NCI-H510A treated with DMSO at 0.1 percent for 48 hours (cell line): ENCODE results near the gene RAD18.

ENCODE experiments used
- DNase-seq: peaks from one replicate; lab custom pipeline; 2025; lab: John Stamatoyannopoulos, UW

Gene RAD18

DNA sequence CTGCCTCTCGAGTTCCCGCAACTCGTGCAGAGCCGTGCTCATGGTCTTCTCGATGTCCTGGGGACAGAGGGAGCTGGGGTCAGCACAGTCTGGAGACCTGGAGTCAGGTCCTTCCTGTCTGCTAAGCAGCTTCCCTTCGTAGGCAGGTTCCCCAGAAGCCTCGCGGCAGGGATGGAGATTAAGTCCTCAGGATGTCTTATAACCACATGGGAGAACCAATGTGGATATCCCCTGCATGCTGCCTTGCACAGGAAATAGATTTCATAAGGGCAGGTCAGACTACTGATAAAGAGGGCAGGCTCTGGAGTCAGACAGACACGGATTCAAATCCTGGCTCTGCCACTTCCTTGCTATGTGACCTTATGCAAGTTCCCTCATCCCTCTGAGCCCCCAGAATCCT lies 22.6 kb upstream of the RAD18 start:
- DNase-seq, result no peak

DNA sequence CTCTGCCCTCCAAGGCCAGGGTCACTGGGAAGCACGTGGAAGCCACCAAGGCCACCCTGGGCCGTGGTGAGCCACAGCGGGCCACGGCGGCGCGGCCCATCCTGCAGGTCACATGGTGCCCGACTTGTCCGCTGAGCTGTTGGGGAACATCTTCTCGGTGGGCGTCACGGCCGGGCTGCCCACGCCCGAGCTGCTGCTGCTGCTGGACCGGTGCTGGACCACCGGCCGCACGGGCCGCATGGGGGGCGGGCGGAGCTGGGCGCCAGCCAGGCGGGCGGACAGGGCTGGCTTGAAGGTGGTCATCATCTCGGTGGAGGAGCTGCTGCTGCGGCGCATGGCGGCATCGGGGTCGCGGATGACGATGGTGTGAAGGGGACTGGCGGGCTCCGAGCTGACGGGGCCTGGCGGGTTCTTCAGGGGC lies 22.1 kb upstream of the RAD18 start:
- DNase-seq, result no peak

DNA sequence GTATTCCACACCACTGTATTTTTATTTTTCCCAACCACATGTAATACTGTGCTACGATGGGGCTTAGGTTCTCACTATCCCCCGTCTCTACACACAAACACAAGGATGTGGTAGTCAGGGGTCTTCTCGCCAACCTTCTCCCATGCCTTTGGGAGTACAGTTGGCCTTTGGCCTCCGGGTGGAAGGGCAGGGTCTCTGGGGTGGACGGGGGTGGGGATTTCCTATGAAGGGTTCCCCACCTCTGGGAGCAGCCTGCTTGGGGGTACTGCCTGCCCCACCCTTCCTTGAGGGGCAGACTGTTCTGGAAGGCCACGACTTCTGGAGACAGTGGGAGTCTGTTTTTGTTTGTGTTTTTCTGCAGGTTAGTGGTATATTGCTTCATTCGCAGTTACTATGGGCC lies 21.3 kb upstream of the RAD18 start:
- no peak for DNase-seq

DNA sequence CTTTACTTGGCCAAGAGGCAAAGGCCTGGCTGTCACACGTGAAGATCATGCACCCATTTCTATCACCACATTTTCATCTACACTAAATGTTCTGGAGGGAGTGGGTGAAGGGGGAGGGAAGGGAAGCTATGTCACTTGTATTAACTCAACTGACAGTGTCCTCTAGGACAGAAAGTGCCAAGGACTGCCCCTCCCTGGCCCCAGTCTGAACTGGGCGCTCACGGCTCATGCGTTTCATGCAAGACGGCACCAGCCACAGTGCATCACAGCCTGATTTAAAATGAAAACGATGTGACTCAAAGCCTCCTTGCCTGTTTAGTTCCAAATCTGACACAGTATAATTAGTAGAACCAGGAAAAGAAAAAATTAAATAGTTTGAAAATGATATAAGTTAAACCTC lies 20.8 kb upstream of the RAD18 start:
- DNase-seq, result no peak

DNA sequence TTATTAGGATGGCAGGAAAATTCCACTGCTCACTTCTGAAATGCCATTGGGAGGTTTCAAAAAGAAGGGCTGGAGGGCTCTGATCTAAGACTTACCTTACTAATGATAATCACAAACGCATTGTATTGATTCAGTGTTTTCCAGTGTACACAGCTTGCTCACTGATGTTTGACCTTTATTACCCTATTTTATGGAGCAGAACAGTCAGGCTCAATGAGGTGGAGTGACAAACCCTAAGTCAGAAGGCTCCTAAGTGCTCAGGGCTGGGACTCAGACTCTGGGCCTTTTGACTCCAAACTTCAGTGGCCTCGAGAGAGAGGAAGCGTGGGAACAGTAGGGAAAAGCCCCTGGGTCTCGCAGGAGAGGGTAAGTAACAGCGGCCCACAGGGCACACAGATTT lies 20.3 kb upstream of the RAD18 start:
- DNase-seq, result no peak

DNA sequence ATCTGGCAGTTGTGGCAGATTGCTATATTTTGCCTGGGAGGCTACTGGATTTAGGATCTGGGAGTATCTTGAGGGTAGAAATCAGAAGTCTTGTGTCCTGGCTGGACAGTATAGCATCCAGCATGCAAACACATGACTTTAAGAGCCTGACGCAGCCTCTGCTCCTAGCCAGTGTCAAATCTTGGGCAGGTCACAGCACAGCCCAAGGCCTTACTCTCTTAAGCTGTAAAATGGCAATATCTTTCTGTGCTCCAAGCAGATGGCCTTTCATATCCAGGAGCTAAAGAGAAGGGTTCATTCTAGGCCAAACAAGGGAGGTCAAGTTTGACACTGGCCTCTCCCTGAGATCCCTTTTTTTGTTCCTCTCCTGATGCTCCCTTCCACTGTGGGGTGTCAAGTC lies 19.8 kb upstream of the RAD18 start:
- no peak for DNase-seq

DNA sequence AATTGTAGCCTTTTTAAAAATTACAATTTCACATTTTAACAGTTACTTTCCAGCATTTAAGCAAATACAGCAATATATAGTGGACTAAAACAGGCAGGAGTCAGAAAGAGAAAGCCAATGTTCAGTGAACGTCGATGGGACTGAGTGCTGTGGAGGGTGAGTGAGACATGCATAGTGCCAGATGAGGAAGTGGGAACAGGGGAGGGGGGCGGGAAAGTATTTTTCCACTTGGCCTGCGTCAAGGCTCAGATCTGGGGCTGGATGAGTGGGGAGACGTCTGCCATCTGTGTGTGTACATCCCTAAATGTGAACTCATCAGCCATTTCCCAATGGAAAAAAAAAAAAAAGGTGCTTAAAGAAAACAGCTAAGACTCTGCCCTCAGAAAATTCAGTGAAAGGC lies 19.2 kb upstream of the RAD18 start:
- DNase-seq, result no peak

DNA sequence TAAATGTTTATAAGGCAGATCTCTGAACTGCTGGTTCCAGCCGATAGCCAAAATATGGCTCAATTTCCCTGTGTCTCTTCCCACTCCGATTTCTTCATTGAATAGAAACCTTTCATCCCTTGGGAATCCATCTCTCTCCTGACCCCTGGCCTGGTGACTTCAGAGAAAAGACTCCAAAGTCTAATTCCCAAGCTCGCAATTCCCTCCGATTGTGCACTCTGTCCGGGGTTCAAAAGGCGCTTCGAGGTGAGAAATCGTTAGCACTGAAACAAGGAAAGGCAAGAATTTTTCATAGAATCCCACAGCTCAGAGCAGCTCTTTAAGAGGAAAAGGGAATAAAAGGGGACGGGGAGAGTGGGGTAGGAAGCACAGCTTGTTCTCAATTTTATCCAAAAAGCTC lies 18.4 kb upstream of the RAD18 start:
- DNase-seq, result no peak

DNA sequence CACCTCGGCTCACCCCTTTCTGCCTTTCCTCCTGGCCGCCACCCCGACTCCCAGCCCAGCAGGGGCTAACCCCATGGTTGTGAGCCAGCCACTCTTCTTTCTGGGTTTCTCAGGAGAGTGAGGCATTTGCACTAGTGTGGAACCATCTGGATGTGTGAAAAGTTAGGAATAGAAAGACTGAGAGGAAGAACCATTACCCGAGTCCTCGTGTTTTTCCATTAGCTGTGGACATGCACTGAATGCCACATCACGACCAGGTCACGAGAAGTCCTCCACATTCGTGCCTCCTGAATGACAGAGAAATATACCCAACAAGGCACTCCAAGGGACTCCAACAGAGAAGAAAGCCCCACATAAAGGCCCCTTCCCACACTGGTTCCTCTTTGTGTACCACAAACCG lies 18.0 kb upstream of the RAD18 start:
- no peak for DNase-seq

DNA sequence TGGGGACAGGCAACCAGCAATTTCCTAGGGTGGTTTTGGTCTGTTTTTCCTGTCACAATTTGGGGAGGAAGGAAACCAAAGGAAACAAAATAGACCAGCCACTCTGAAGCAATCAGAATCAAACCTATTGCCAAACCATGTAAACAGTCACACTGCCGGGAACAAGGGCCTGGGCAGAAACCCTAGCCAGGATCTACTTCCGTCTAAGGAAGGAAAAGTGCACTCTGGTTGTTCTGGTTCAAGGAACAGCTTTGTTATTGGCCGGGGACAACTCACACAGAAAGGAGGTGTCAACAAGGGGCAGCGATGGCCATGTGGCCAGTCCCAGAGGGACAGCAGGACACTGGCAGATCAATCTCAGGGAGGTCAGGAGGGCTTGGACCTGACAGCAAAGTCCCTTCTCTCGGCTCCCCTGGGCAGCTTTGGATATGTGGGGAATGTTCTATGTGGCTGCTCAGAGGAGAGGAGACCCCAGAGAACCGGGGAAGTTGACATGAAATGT lies 17.5 kb upstream of the RAD18 start:
- DNase-seq, result no peak

DNA sequence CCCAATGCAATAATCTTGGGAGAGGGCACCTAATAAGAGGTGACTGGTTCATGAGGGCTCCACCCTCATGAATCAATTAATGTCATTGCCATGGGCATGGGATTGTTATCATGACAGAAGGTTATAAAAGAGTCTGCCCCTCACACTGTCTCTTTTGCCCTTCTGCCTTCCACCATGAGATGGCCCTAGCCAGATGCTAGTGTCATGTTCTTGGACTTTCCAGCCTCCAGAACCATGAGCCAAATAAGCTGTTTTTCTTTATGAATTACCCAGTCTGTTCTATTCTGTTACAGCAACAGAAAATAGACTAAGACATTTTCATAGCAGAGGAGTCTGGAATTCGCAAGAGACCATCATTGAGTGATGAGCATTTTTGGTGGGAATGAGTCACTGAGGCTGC lies 16.0 kb upstream of the RAD18 start:
- DNase-seq, result no peak

DNA sequence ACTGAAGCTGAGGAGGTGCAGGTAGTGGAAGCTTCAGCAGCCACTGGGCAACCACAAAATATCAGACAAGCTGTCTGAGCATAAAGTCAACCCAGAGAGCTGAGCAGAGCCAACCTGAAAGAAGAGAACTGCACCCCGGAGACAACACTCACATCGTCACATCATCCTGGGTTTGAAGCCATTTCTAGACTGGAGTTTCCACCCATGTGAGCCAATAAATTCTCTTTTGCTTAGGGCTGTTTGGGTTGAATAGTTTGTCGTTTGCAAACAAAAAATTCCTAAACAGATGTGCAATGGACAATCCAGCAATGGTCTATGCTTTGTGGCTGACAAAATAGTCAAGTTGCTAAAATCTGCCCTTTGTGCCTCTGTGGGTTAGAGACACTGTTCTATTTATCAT lies 15.3 kb upstream of the RAD18 start:
- no peak for DNase-seq

DNA sequence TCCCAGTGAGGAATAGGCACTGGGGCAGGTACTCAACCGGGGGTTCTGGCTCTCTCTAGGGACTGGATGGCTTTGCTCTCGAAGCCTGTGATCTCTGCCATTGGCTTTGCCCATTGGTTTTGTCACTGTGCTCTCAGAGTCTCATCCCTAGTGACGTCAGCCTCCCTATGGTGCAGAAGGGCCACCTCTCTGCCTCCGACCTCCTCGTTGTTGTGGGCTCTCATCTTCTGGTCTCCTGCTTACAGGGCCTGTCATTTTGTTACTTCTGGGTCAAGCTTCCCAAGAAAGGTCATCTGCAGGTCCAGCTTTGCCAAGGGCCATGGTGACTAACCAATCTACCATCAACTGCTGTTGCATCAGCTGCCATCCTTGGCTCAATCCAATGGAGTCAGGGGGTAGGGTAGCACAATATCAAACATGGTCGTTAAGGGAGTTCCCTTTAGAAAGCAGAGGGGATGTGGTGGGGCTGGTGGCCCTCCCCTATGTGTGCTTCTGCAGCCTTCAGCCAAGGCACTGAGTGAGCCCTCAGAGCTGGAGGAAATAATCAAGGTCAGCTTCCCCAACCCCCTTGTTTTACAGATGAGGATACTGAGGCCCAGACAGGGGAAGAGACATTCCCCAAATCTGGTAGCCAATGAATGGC lies 13.4 kb upstream of the RAD18 start:
- no peak for DNase-seq

DNA sequence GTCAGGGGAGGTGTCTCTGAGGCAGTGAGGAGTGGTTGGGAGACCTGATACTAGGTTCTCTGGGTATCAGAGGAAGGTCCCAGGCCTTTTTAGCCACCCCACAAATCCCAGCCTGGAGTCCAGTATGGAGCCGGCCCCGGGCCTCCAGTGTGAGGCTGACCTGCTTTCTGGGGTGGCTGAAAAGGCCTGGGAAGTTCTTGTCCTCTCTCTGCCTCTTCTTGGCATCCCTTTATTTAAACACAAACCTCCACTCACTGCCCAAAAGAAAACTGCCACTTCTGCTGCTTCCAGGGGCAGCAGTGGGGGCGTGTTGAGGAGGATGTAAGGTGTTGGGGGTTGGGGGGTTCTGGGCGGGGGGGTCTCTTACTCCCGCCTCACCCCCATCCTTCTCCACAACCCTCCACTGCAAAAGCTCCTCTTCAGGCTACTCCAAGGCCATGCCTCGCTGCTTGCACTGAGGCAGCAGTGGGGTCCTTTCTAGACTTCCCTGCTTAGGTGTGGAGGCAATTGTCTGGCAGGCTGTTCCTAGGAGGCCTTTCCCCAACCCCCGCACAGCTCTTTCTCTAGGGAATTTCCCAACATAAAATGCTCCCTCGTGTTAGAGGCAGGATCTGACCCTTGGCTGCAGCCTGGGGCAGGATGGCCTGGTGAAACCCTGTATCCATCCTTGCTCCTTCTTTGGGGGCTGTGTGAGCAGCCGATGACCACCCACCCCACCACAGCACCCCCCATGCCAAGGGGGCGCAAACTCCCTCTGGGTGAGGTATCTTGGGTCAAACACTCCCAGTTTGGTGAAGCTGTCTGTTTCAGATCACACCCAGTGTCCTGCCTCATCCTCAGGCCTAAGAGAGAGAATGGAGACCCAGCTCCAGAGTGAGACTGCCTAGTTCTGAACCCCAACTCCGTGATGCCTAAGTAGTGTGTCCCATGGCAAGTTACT lies 12.1 kb upstream of the RAD18 start:
- no peak for DNase-seq

DNA sequence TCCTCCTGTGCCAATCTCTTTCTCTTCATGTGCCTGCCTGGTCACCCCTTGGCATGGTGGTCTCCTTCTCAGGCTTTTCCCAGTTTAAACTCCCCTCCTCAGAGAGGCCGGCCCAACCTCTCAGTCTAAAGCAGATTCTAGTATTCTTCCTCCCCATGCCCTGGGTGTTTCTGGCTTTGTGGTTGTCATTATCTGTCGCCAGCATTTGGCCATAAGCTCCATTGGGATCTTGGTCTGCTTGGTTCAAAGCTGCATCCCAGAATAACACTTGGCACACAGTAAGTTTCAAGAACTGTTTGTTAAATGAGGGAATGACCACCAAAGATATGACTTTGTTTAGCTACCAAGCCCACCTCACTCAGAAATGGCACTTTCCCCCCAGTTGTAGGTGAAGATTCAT lies 11.2 kb upstream of the RAD18 start:
- DNase-seq, result no peak

DNA sequence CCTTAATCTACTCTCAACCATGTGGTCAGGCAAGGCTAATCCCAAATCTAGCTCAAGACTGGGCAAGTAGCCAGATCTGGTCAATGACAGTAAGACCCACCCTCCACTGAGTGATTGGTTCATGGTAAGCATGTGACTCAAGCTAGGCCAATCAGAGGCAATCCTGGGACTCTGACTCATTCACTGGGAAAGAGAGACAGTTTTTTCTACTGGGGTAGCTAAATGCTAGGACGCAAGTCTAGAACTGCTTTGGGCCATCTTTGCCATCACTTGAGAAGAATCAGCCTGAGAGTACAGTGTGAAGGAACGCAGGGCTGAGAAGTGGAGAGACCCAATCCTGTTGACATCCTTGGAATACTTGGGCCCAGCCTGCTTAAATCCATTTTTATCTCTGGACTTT lies 9.4 kb upstream of the RAD18 start:
- no peak for DNase-seq

DNA sequence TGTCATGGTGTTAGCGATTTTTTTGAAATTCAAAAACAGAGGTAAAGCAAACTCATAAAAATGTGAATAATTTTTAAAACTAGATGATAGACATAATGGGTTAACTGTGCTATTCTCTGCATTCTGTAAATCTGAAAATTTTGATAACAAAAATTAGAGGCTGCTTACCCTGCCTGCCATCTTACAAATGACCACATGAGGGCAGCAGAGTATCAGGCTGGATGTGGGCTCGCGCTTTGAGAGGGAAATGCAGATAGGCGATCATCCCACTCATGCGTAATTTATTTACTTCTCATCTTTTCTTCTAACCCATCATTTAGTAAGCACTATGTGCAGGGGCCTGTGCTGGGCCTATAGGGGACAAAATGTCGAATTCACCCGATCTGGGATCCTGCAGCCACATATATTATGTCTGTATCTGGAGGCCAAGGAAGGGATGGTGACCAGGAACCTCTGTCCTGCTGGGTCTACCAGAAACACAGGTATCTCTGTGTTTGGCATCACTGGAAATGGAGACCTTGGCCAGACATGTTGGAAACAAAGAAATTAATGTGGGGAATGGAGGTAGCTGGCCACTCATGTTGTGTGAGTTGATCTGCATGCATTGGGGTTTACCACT lies 7.8 kb upstream of the RAD18 start:
- DNase-seq, result peak; percentile 43

DNA sequence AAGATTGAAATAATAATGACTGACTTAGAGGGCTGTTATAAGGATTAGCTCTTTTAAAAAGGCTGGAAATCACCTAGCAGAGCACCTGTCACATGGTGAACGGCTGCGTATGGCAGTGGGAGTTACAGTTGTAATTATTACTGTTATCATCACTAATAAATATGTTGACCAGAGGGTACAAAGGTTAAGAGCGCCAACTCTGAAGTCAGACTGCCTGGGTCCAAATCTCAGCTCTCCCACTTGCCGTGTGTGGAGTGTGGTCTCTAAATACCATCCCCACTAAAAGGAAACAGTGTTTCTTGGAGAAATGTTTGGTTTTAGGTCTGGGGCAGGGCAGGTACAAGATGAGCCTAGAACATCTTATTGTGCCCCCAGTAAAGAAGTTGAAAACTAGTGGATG lies 6.0 kb upstream of the RAD18 start:
- no peak for DNase-seq

DNA sequence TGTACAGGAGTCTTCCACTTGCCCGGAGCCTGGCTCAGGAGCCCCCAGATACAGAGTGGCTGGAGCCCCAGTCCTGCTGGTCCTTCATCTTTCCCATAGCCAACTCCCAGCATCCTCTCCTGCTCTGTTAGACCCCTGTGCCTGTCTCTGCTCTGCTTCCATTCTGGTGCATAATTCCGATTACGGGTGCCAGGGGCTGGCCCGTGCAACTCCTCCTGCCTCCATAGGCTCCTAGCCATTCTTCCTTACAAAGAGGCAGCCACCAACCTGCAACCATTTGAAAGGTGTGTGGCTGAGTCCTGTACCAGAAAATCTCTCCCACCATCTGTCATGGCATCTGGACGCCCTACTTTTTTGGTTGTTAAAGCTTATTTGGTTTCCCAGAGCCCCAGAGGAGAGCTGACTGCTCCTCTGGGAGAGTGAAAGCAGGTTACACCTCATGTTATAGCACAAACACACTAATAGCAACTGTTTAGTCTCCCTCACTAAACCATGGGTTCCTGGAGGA lies 5.2 kb upstream of the RAD18 start:
- DNase-seq, result no peak

DNA sequence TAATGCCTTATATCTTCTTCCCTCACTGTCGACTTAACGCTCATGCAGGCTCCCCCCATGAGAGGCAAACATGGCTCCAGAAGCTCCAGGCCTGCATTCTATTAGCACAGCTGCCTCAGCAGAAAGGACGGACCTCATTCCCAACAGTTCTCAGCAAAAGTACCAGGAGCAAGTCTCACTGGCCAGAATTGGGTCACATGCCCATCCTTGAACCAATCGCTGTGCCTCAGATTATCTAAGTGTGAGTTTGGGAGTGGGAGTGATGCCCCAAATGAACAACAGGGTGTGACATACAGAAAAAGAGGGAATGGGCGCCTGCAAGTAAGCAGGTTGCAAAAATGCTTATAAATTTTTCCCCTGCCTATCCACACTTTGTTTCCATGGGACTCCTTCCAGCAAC lies 4.3 kb upstream of the RAD18 start:
- no peak for DNase-seq

DNA sequence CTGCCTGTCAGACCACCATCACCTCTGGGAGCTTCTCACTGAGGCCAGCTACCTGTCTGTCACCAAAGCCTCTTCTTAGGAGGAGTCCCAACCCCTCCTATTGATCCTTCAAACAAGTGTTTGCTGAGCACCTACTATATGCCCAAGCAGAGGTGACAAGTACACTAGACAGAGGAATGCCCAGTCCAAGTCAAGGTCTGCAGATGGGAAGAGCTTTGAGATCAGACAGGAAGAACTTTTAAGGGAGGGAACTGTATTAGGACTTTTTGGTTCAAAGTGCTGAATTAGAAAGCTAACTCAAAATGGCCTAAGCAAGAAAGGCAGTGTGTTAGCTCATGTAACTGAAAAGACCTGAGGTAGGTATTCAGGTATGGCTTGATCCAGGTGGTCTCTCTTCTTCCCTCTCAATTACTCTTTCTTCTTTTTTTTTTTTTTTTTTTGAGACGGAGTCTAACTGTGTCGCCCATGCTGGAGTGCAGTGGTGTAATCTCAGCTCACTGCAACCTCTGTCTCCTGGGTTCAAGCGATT lies 3.6 kb upstream of the RAD18 start:
- DNase-seq, result no peak

DNA sequence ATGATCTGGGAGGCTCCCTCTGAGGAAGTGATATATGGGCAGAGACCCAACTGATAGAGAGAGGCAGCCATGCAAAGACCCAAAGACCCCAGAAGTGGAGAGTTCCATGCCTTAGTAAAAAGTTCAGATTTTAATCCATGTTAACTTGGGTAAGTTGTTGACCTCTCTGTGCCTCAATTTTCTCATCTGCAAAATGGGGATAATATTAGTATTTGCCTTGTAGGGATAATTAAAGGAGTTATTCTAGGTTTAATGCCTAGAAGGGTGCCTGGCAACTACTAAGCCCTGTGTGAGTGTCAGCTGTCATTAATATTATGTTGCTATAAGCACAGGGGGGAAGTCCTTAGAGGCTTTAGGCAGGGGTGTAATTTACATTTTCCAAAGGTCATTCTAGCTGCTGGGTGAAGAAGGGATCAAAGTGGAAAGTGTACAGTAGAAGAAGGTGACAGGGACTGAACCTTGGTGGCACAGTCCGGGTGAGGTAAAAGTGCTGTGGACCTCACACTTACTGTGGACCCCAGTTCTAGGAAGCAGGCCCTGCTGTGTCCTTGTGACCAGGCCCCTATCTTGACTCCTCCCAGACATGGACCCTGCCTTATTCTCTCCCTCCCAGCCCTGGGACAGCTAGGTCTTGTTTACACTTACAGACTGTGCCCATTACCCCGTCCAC lies 3.0 kb upstream of the RAD18 start:
- DNase-seq, result no peak
